NCI-H226 (cell line): Measurements from ENCODE around the gene MIA.
"Not testable (repeated sequence)": the region's sequence is repeated elsewhere in the genome, so short reads cannot be mapped to it uniquely, and the experiment has no call there.

Experiments
- DNase-seq: peaks from one replicate; pipeline ENCODE4 v3.0.0-alpha.2; 2015

The MIA gene

GRCh38 chr19:40774916-40775631 lies at the start of gene MIA:
Gene MIA (plus strand): TSS chr19:40775521. CDS start chr19:40775543, 22 bp downstream.
- DNase-seq, result no peak

GRCh38 chr19:40726279-40726678 lies 49.0 kb upstream of the MIA start:
- DNase-seq, result no peak

GRCh38 chr19:40730065-40730464 lies 45.3 kb upstream of the MIA start:
- not testable (repeated sequence) for DNase-seq

DNA sequence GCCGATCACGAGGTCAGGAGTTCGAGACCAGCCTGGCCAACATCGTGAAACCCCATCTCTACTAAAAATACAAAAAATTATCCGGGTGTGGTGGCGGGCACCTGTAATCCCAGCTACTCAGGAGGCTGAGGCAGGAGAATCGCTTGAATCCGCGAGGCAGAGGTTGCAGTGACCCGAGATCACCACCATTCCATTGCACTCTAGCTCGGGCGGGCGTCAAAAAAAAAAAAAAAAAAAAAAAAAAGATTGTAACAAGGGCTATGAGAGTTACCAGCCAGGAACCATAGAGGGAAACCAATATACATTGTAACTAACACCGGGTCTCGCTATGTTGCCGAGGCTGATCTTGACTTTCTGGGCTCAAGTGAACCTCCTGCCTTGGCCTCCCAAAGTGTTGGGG lies 43.0 kb upstream of the MIA start:
- not testable (repeated sequence) for DNase-seq

GRCh38 chr19:40733149-40733548 lies 42.2 kb upstream of the MIA start:
- DNase-seq, result no peak

GRCh38 chr19:40735013-40735771 lies 40.1 kb upstream of the MIA start:
- DNase-seq, result no peak

GRCh38 chr19:40736661-40737060 lies 38.7 kb upstream of the MIA start:
- no peak for DNase-seq

- DNase-seq, result no peak
These were observed 38.1 kb upstream of the MIA start for GRCh38 chr19:40737102-40737644.

GRCh38 chr19:40739030-40739839 lies 36.1 kb upstream of the MIA start:
- no peak for DNase-seq

GRCh38 chr19:40739871-40740703 lies 35.2 kb upstream of the MIA start:
- no peak for DNase-seq

GRCh38 chr19:40740747-40741146 lies 34.6 kb upstream of the MIA start:
- DNase-seq, result no peak

- no peak for DNase-seq
These were observed 33.6 kb upstream of the MIA start for GRCh38 chr19:40741527-40742390.

DNA sequence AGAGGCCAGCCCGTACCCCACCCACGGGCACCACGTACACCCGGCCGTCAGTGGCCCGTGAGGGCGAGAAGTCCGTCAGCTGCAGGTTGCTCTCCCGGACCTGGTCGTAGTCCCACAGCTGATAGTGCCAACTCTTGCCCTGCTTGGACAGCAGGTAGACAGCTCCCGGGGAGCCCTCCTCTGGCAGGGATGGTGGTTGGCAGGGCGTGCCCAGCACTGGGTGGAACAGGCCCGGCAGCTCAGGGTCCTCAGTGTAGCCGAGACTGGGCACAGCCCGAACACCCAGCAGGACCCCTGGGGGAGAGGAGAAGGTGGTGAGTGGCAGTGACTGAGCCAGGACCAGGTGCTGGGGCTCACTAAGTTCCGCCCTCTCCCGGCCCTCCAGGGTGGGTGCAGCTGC lies 32.8 kb upstream of the MIA start:
- no peak for DNase-seq

DNA sequence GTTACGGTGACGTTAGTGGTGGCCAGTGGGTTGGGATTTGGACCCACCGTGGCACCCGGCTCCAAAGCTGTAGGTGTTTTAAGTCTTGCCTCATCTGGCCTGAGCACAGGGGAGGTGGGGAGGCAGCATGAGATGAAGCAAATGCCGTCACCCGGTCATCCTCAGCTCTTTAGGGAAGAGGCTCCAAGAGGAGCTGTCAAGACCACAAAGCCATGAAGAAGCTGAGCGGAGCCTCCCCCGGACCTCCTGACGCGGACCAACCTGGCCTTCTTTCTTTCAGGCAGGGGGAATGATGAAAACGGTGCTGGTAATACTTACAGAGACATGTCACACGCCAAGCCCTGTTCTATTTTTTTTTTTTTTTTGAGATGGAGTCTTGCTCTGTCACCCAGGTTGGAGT lies 32.4 kb upstream of the MIA start:
- DNase-seq, result no peak

GRCh38 chr19:40743926-40744325 lies 31.4 kb upstream of the MIA start:
- DNase-seq, result no peak

GRCh38 chr19:40744554-40745401 lies 30.5 kb upstream of the MIA start:
- no peak for DNase-seq

DNA sequence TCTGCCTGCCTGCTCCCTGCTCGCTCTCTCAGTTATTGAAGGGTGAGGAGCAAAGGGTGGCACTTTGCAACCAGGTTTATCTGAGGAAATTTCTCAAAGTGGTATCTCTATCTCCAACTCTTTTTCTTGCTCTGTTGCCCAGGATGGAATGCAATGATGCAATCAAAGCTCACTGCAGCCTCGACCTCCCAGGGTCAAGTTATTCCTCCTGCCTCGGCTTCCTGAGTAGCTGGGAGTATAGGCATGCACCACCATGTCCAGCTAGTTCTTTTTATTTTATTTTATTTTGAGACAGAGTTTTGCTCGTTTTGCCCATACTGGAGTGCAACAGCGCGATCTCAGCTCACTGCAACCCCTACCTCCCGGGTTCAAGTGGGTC lies 29.9 kb upstream of the MIA start:
- DNase-seq, result peak; percentile 69

- DNase-seq, result no peak
These were observed 27.8 kb upstream of the MIA start for GRCh38 chr19:40747536-40747935.

GRCh38 chr19:40750058-40750873 lies 25.1 kb upstream of the MIA start, which contains the start of gene ACTMAP:
Gene ACTMAP (minus strand): TSS chr19:40750477. CDS start chr19:40749803, 674 bp downstream.
- DNase-seq, result peak; percentile 98
